ENCODE measurements around the gene UNC93A.
"Not testable (repeated sequence)": the region's sequence is repeated elsewhere in the genome, so short reads cannot be mapped to it uniquely, and the experiment has no call there.

Gene UNC93A

GRCh38 chr6:167285077-167285770 lies 5.9 kb upstream of the UNC93A start:
- Histone ChIP-seq H3F3A (ENCODE audit: control insufficient read depth, insufficient read depth) (no peaks in the 10 kb centered on the region), H3K79me2 (ENCODE audit: control insufficient read depth, low read length) (no peaks in the 10 kb centered on the region), H3K9me3 (ENCODE audit: control insufficient read depth, insufficient read depth, low read length) (no peaks in the 10 kb centered on the region), H3K36me3 (ENCODE audit: control insufficient read depth, low read length) (no peaks in the 10 kb centered on the region), H3K27ac (ENCODE audit: low read depth, low read length) (no peak overlapping the region), H3K4me2 (ENCODE audit: low read length) (no peak overlapping the region), H4K20me1 (ENCODE audit: control insufficient read depth, insufficient read depth, low read depth, low read length) (no peaks in the 10 kb centered on the region), H3K4me1 (ENCODE audit: control insufficient read depth, low read length) (no peaks in the 10 kb centered on the region), H3K4me3 (ENCODE audit: low read length) (no peak overlapping the region), H3K9me2 (replicated peaks; ENCODE audit: control insufficient read depth, low read length) (no peaks in the 10 kb centered on the region), H3K27me3 (ENCODE audit: control insufficient read depth, low read length) (0 out of 2 replicates have a peak, but pooled peaks cover 3% of the 10 kb centered on the region)
- TF ChIP-seq CTCF (IDR thresholded peaks at IDR 0.05; ENCODE audit: low read depth, low read length, poor library complexity, severe bottlenecking): no peak
- no peak for TF ChIP-seq EZH2phosphoT487 (IDR thresholded peaks at IDR 0.05; ENCODE audit: borderline replicate concordance, low read length)

DNA sequence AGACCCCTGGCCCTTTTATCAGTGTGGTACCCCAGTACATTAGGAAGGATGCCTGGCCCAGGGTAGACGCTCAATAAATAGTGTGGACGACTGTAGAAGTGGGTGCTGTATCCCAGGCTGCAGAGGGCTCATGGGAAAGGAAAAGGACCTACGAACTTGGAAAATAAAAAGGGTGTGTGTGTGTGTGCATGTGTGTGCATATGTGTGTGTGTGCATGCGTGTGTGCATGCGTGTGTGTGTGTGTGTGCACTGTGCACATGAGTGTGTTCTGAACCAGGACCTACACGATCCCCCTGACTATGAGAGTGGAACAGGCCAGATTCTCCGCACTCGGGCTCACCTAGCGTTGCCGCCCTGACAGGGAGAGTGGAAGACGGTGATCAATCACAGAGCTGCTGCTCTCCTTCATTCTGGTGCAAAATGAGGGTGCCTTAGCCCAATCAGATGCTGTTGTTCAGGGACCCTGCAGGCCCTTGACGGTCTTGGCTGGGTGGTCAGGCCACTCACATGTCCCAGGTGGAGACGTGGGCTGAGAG lies 3.5 kb upstream of the UNC93A start:
- TF ChIP-seq EZH2phosphoT487 (IDR thresholded peaks at IDR 0.05; ENCODE audit: borderline replicate concordance, low read length): no peak
- no peak for TF ChIP-seq CTCF (IDR thresholded peaks at IDR 0.05; ENCODE audit: low read depth, low read length, poor library complexity, severe bottlenecking)
- H3K36me3 ChIP-seq (ENCODE audit: control insufficient read depth, low read length): no peaks in the 10 kb centered on the region
- H4K20me1 ChIP-seq (ENCODE audit: control insufficient read depth, insufficient read depth, low read depth, low read length): no peaks in the 10 kb centered on the region
- no peaks in the 10 kb centered on the region for H3K9me3 ChIP-seq (ENCODE audit: control insufficient read depth, insufficient read depth, low read length)
- H3K27ac ChIP-seq (ENCODE audit: low read depth, low read length): no peak overlapping the region
- H3K4me1 ChIP-seq (ENCODE audit: control insufficient read depth, low read length): no peaks in the 10 kb centered on the region
- no peaks in the 10 kb centered on the region for H3K9me2 ChIP-seq (replicated peaks; ENCODE audit: control insufficient read depth, low read length)
- H3K4me2 ChIP-seq (ENCODE audit: low read length): no peak overlapping the region
- H3K4me3 ChIP-seq (ENCODE audit: low read length): no peak overlapping the region
- no peaks in the 10 kb centered on the region for H3F3A ChIP-seq (ENCODE audit: control insufficient read depth, insufficient read depth)
- H3K79me2 ChIP-seq (ENCODE audit: control insufficient read depth, low read length): no peaks in the 10 kb centered on the region
- H3K27me3 ChIP-seq (ENCODE audit: control insufficient read depth, low read length): peaks cover 12% of the 10 kb centered on the region

DNA sequence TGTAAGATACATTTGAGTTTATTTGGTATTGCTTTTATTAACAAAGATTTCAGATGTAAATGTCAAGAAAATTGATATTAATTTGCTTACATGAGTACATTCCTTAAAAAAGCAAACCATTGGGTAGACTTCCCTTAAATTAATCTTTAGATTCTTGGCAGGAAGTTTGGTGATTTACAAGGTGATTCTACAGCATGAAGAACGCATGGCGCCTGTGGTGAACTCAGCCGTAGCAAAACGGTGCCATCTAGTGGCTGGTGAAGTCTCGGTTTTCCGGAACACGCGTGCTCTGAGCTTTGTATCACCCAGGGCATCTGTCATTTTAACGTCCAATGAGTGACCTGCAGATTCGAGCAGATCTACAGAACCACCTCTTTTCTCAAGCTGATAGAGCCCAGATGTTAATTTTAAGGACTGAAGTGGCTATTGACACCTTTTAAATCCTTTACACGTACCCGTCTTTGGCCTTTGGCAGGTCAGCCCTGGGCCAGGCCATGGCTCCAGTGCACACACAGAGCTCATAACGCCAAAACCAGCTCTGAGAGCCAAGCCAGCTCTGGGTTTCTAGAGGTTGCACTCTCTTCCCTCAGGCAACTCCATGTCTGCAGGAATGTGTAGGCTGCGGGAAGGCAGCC lies 2.4 kb upstream of the UNC93A start:
- H3K79me2 ChIP-seq (ENCODE audit: control insufficient read depth, low read length); H4K20me1 ChIP-seq (ENCODE audit: control insufficient read depth, insufficient read depth, low read depth, low read length); H3K9me3 ChIP-seq (ENCODE audit: control insufficient read depth, insufficient read depth, low read length); H3K4me1 ChIP-seq (ENCODE audit: control insufficient read depth, low read length); H3K9me2 ChIP-seq (replicated peaks; ENCODE audit: control insufficient read depth, low read length); H3K4me3 ChIP-seq (ENCODE audit: low read length); H3F3A ChIP-seq (ENCODE audit: control insufficient read depth, insufficient read depth); H3K36me3 ChIP-seq (ENCODE audit: control insufficient read depth, low read length); H3K4me2 ChIP-seq (ENCODE audit: low read length); H3K27ac ChIP-seq (ENCODE audit: low read depth, low read length): not testable (repeated sequence)
- peak; percentile 62 for TF ChIP-seq CTCF (IDR thresholded peaks at IDR 0.05; ENCODE audit: low read depth, low read length, poor library complexity, severe bottlenecking)
- peaks cover 12% of the 10 kb centered on the region for H3K27me3 ChIP-seq (ENCODE audit: control insufficient read depth, low read length)

DNA sequence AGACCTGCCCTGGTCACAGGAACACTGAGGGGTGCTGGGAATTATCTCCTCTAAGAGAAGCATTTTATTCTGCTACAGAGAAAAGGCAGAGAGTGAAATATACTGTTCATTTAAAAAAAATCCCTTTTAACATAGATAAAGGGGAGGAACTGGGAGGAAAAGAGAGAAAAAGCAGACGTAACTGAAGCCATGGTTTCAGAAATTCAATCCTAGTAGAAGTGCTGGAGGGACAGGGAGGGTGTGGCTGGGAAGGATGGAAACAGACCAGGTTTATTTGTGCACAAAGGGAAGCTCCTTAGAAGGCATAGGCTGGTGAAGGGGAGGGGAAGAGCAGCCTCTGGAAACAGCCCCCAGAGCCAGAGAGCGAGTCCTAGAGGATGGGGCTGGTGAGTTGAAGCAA lies 1.8 kb upstream of the UNC93A start:
- peaks cover 12% of the 10 kb centered on the region for H3K27me3 ChIP-seq (ENCODE audit: control insufficient read depth, low read length)
- H3K9me3 ChIP-seq (ENCODE audit: control insufficient read depth, insufficient read depth, low read length); H3K36me3 ChIP-seq (ENCODE audit: control insufficient read depth, low read length); H3F3A ChIP-seq (ENCODE audit: control insufficient read depth, insufficient read depth); H3K79me2 ChIP-seq (ENCODE audit: control insufficient read depth, low read length); H3K4me3 ChIP-seq (ENCODE audit: low read length); H4K20me1 ChIP-seq (ENCODE audit: control insufficient read depth, insufficient read depth, low read depth, low read length); H3K4me2 ChIP-seq (ENCODE audit: low read length); H3K4me1 ChIP-seq (ENCODE audit: control insufficient read depth, low read length); H3K27ac ChIP-seq (ENCODE audit: low read depth, low read length); H3K9me2 ChIP-seq (replicated peaks; ENCODE audit: control insufficient read depth, low read length): not testable (repeated sequence)
